Stimulated activated CD4-positive, alpha-beta T cell treated with anti-CD3 and anti-CD28 coated beads, TNF-alpha, amount 100 ng/mL, for 24 hours (primary cell): Measurements from ENCODE around the gene USP22.

Source experiments
- DNase-seq, 3 experiments: peaks; one replicate each; pipeline ENCODE4 v3.0.0-alpha.2; 2020; ENCODE audit warnings: low read depth in 3 of 3

The USP22 gene

GRCh38 chr17:21020622-21021021, 22.2 kb downstream of the USP22 start:
- DNase-seq, result no peak

- no peak for DNase-seq
These were observed 22.7 kb downstream of the USP22 start for GRCh38 chr17:21019976-21020586.

- no peak for DNase-seq
These were observed 23.9 kb downstream of the USP22 start for GRCh38 chr17:21018894-21019293.

- no peak for DNase-seq
These were observed 24.9 kb downstream of the USP22 start for GRCh38 chr17:21017861-21018260.

GRCh38 chr17:21017256-21017655, 25.6 kb downstream of the USP22 start:
- no peak for DNase-seq

- no peak for DNase-seq
These were observed 26.0 kb downstream of the USP22 start for GRCh38 chr17:21016826-21017225.

GRCh38 chr17:21015564-21015963, 27.2 kb downstream of the USP22 start:
- DNase-seq, result no peak

- no peak for DNase-seq
These were observed 28.3 kb downstream of the USP22 start for GRCh38 chr17:21014498-21014897.

GRCh38 chr17:21013983-21014382, 28.8 kb downstream of the USP22 start:
- DNase-seq, result no peak

- no peak for DNase-seq
These were observed 30.1 kb downstream of the USP22 start for GRCh38 chr17:21012736-21013135.

GRCh38 chr17:21010705-21011596, 31.9 kb downstream of the USP22 start:
- no peak for DNase-seq

- no peak for DNase-seq
These were observed 33.7 kb downstream of the USP22 start for GRCh38 chr17:21008992-21009671.

GRCh38 chr17:21008160-21008915, 34.5 kb downstream of the USP22 start:
- no peak for DNase-seq

GRCh38 chr17:21007646-21008045, 35.2 kb downstream of the USP22 start:
- no peak for DNase-seq

GRCh38 chr17:21005803-21006202, 37.0 kb downstream of the USP22 start:
- no peak for DNase-seq

- DNase-seq, result no peak
These were observed 37.4 kb downstream of the USP22 start for GRCh38 chr17:21005367-21005766.

- no peak for DNase-seq
These were observed 38.5 kb downstream of the USP22 start for GRCh38 chr17:21004016-21004930.

- no peak for DNase-seq
These were observed 39.7 kb downstream of the USP22 start for GRCh38 chr17:21003007-21003621.

- no peak for DNase-seq
These were observed 40.4 kb downstream of the USP22 start for GRCh38 chr17:21002309-21003006.

- DNase-seq, result no peak
These were observed 41.0 kb downstream of the USP22 start for GRCh38 chr17:21001813-21002221.
